Osteoblast (primary cell): ENCODE measurements around the gene PFDN1. TPM values are rescaled to one million over a fixed set of nuclear protein-coding genes. Genes with fewer than 3 reads are reported as not detected.
A peak's percentile ranks its signal among the peaks of the same experiment; 100 is the strongest.

Experiments
- DNase-seq: peaks from one replicate; pipeline ENCODE4 v3.0.0; 2011; ENCODE audit warnings: low spot score, mixed read lengths; ENCODE audit not compliant: insufficient read length; ENCODE audit errors: missing footprints
- H2AFZ ChIP-seq: 2 replicates; pipeline ENCODE4 v1.6.0; 2011; ENCODE audit warnings: mild to moderate bottlenecking, low read length
- H3K27ac ChIP-seq: 2 replicates; pipeline ENCODE4 v1.5.1; 2011; ENCODE audit warnings: mild to moderate bottlenecking, low read depth, low read length, moderate library complexity
- H3K27me3 ChIP-seq: 2 replicates; pipeline ENCODE4 v1.6.0; 2012; ENCODE audit warnings: mild to moderate bottlenecking, control low read depth, inconsistent platforms, low read length, moderate library complexity; ENCODE audit not compliant: insufficient read depth
- H3K36me3 ChIP-seq: 2 replicates; pipeline ENCODE4 v1.5.1; 2011; ENCODE audit warnings: mild to moderate bottlenecking, low read length, control low read depth, moderate library complexity; ENCODE audit not compliant: insufficient read depth
- H3K4me1 ChIP-seq: 2 replicates; pipeline ENCODE4 v1.5.1; 2011; ENCODE audit warnings: mild to moderate bottlenecking, low read length, control low read depth, moderate library complexity; ENCODE audit not compliant: insufficient read depth
- H3K4me2 ChIP-seq: 2 replicates; pipeline ENCODE4 v1.6.0; 2011; ENCODE audit warnings: mild to moderate bottlenecking, low read length; ENCODE audit not compliant: insufficient read depth
- H3K4me3 ChIP-seq: fragments of 200-600 bp; sonication (generic); 3 replicates; pipeline ENCODE4 v1.5.1; 2012; ENCODE audit warnings: mild to moderate bottlenecking, low read length, inconsistent platforms; ENCODE audit not compliant: insufficient read depth
- H3K79me2 ChIP-seq: 2 replicates; pipeline ENCODE4 v1.6.0; 2012; ENCODE audit warnings: mild to moderate bottlenecking, low read length, control low read depth, inconsistent platforms; ENCODE audit not compliant: insufficient read depth
- H3K9me3 ChIP-seq: 2 replicates; pipeline ENCODE4 v1.5.1; 2011; ENCODE audit warnings: low read depth, low read length, control low read depth
- H4K20me1 ChIP-seq: 2 replicates; pipeline ENCODE4 v1.6.0; 2012; ENCODE audit warnings: mild to moderate bottlenecking, low read length, control low read depth; ENCODE audit not compliant: insufficient read depth
- CTCF ChIP-seq: IDR thresholded peaks from 2 replicates; pipeline ENCODE4 v1.5.1; 2011; ENCODE audit warnings: mild to moderate bottlenecking, low read depth, low read length, moderate library complexity; ENCODE audit errors: extremely low read depth
- total RNA-seq: library from RNA; depleted of rRNA; stranded (reverse); fragments of >200 nt; gene quantifications from 2 replicates; pipeline ENCODE4 v1.2.3, GENCODE V29; 2012

Gene PFDN1
- total RNA-seq, 1 donor: 65.9 TPM

GRCh38 chr5:140215276-140215675, 87.6 kb downstream of the PFDN1 start:
- H4K20me1 ChIP-seq: peaks cover 29% of the 10 kb centered on the region
- no peak for DNase-seq
- no peak overlapping the region for H3K27ac ChIP-seq
- peaks cover 17% of the 10 kb centered on the region for H3K4me1 ChIP-seq
- H3K27me3 ChIP-seq: no peaks in the 10 kb centered on the region
- no peak for TF ChIP-seq CTCF
- no peaks in the 10 kb centered on the region for H3K9me3 ChIP-seq
- no peaks in the 10 kb centered on the region for H3K36me3 ChIP-seq
- no peak overlapping the region for H3K4me2 ChIP-seq
- no peak overlapping the region for H3K4me3 ChIP-seq
- H3K79me2 ChIP-seq: peaks cover 17% of the 10 kb centered on the region
- no peak overlapping the region for H2AFZ ChIP-seq

- peaks cover 26% of the 10 kb centered on the region for H4K20me1 ChIP-seq
- H2AFZ ChIP-seq: no peak overlapping the region
- H3K9me3 ChIP-seq: no peaks in the 10 kb centered on the region
- H3K4me3 ChIP-seq: no peak overlapping the region
- TF ChIP-seq CTCF: no peak
- peaks cover 17% of the 10 kb centered on the region for H3K79me2 ChIP-seq
- H3K4me2 ChIP-seq: no peak overlapping the region
- H3K4me1 ChIP-seq: peaks cover 13% of the 10 kb centered on the region
- no peaks in the 10 kb centered on the region for H3K36me3 ChIP-seq
- H3K27me3 ChIP-seq: no peaks in the 10 kb centered on the region
- peak; percentile 51 for DNase-seq
- no peak overlapping the region for H3K27ac ChIP-seq
These were observed 88.1 kb downstream of the PFDN1 start for GRCh38 chr5:140214831-140215230.

DNA sequence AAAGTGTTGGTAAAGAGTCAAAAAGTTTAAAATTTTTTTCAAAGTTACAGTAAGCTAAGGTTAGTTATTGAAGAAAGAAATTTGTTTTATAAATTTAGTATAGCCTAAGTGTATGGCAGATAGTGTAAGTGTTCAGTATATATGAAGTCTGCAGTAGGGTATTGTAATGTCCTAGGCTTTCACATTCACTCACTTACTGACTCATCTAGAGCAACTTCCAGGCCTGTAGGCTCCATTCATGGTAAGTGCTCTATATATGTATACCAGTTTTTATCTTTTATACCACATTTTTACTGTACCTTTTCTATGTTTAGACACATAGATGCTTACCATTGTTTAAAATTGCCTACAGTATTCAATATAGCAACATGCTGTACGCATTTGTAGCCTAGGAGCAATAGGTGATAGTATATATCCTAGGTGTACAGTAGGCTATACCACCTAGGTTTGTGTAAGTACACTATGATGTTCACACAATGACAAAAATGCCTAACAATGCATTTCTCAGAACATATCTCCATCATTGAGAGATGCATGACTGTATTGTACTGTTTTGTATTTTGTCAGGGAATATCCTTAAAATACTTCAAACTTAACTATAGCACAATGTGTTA, 89.4 kb downstream of the PFDN1 start:
- Histone ChIP-seq H4K20me1 (peaks cover 26% of the 10 kb centered on the region), H3K79me2 (peaks cover 9% of the 10 kb centered on the region), H2AFZ (no peak overlapping the region), H3K4me1 (peaks cover 8% of the 10 kb centered on the region), H3K27ac (no peak overlapping the region), H3K9me3 (no peaks in the 10 kb centered on the region), H3K4me2 (no peak overlapping the region), H3K4me3 (no peak overlapping the region), H3K36me3 (no peaks in the 10 kb centered on the region), H3K27me3 (no peaks in the 10 kb centered on the region)
- no peak for DNase-seq
- TF ChIP-seq CTCF: no peak

- DNase-seq: no peak
- Histone ChIP-seq H3K79me2 (peaks cover 6% of the 10 kb centered on the region), H3K9me3 (no peaks in the 10 kb centered on the region), H3K27me3 (no peaks in the 10 kb centered on the region), H3K36me3 (no peaks in the 10 kb centered on the region), H3K4me3 (no peak overlapping the region), H3K4me2 (no peak overlapping the region), H4K20me1 (no peaks in the 10 kb centered on the region), H3K4me1 (peaks cover 9% of the 10 kb centered on the region), H3K27ac (no peak overlapping the region), H2AFZ (no peak overlapping the region)
- TF ChIP-seq CTCF: no peak
These were observed 94.8 kb downstream of the PFDN1 start for GRCh38 chr5:140208065-140208464.
